Inflammatory macrophage (primary cell): ENCODE data around the gene AP4B1.
A peak's percentile ranks its signal among the peaks of the same experiment; 100 is the strongest.
"Not testable (repeated sequence)": the region's sequence is repeated elsewhere in the genome, so short reads cannot be mapped to it uniquely, and the experiment has no call there.

Source experiments
- DNase-seq, 2 donors: peaks; one replicate each; pipeline ENCODE4 v3.0.0-alpha.2; 2020 to 2022
- total RNA-seq, 18 experiments: gene quantifications; one replicate each; lab custom pipeline; 2026; ENCODE audit warnings: mixed read lengths in 6 of 18, inconsistent platforms in 2 of 18; lab: John Stamatoyannopoulos, UW

The AP4B1 gene
- total RNA-seq: 4.7 to 31.4 (median 20.6) reads per million in 18 experiments

DNA sequence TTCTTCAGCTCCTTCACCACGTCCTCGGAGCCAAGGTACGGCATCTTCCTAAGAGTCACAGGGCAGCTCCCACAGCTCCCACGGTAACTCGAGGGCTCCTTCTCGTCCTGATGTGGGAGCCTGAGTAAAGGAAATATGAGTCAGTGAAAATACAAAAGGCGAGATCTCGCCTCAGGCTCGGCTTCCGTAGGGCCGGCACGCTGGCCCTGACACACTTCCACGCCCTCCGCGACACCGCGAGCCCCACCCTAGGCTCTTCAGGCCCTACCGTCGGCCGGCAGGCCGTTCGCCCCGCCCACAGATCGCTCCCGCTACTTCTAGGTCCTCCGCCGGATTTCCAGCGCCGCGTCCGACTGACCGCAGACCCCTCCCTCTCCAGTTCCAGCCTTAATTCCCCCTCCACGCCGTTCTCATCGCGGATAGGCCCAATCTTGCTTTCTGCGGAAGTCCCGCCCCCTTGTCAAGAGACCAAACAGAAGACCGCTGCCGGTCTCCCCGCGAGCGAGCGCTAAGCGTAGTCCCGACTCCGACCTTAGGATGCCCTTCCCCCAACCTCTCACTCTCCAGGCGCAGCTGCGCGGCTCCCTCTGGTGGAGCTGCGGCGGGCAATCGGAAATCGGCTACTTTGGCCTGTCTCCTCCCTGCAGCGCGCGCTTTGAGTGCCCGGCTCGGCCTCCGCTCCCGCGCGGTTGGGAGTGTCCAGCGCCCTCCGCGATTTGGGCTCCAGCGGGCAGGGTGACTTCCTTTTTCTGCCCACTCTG, at the start of gene AP4B1, which contains the start of gene DCLRE1B:
AP4B1 (minus strand) TSS at position 126 of the 761 bp plus-strand sequence; CDS start at position 44, 82 bp downstream.
DCLRE1B (plus strand) TSS at position 653 of the 761 bp plus-strand sequence. CDS start 261 bp downstream, outside the sequence.
- DNase-seq: peak; percentile 100

DNA sequence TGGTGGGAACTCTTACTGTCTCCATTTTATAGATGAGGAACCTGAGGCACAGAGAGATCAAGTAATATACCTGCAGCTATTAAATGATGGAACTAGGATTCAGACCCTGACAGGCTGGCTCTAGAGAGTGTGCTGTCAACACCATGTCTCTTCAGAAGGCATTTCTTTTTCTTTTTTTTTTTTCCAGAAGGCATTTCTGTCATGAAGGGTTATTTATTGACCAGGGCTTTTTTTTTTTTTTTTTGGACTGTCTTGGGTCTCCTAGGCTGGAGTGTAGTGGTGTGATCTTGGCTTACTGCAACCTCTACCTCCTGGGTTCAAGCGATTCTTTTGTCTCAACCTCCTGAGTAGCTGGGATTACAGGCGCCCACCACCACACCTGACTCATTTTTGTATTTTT, 47.1 kb upstream of the AP4B1 start:
- DNase-seq: no peak

DNA sequence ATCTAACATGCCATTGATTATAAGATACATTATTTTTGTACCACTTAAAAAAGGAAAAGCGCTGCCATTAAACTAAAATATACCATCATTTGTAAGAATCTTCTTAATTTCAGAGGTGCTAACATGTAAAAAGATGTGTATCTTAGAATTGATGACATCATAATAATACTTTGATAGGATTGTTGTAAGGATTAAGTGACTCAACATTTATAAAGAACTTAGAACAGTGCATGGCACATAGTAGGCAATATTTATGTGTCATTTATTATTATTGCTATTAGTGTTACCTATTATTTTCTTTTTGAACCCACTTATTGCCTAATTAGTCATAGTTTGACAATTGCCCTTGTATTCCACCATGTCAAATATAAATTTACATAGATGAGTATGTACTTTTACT, 46.3 kb upstream of the AP4B1 start:
- DNase-seq: no peak

DNA sequence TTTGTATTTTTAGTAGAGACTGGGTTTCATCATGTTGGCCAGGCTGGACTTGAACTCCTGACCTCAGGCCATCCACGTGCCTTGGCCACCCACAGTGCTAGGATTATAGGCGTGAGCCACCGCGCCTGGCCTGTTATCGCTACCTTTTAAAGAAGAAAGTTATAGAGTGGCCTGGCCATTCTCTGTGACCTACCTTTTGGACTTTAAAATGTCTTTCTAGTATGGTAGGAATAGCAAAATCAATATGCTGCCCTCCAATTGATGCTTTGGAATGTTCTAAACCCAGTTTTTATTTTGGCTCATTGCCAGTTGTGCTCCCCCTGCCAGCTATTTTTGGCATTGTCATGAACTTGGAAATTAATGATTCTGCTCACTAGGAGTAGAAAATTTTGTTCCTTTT, 44.4 kb upstream of the AP4B1 start:
- no peak for DNase-seq

DNA sequence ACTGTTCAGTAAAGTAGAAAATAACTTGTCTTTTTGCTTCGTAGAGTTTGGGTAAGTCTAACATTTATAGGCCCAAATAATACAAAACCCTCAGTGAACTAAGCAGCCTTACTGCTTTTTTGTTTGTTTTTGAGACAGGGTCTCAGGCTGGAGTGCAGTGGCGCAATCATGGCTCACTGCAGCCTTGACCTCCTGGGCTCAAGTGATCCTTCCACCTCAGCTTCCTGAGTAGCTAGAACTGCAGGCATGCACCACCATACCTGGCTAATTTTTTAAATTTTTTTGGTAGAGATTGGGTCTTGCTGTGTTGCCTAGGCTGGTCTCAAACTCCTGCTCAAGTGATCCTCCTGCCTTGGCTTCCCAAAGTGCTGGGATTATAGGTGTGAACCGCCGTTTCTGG, 43.6 kb upstream of the AP4B1 start:
- not testable (repeated sequence) for DNase-seq

DNA sequence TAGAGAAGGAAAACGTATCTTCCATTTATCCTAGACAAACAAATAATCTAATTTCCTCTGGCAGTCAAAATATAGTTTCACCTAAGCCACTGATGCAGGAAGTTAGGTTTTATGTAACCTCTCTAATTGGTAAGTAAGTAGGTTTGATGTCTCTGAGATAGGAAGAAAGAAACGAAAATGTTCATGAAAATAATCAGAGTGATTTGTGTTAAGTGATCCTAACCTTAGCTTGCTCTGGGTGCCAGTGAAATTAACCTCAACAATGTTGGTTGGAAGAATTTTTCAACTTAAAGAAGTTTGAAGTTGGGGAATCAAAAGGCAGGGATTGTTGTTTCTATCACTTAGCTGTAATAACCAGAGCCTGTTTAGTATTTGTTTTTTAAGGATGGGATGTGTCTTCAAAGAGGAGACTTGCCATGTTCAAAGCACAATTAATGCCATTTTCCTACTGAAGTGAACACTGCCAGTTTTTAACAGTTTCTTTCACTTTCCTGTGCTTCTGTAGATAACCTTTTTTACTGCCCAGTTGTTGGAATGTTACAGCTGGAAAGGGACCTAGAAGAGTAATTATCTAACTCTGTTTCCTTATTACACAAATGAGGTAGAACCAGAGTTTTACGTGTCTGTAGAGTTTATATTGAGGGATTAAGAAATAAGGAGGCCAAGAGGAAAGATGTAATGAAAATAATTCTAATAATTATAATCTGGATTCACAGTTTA, 42.9 kb upstream of the AP4B1 start:
- DNase-seq: no peak

DNA sequence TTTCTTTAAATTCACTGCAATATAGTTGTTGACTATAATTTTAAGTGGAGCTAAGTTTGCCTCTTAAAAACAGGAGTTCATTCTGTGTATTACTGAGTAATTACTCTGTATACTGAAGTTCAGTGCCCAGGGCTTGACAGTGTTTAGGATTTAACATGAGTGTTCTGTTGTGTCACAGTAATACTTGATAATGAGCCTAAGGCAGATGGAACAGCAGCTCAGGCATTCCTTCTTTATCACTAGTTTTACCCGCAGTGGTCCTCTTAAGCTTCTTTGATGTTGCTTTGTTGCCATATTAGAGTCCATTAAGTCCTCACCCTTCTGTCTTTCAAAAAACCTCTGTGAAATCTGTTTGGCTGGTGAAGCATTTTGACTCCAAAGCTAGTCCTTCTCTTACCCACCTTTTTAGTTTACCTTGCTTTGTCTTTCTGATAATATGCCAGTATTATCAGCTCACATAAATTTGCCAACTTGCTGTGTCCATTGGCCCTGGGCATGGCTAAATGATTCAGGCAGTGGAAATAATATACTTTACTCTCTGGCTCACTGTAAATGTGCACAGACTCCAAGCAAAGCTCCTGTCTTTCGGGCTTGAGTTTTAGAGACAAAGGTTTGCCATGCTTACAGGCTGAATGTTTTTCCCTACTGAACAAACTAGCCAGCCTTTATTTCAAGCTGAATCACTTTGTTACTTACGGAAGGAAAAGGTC, 42.2 kb upstream of the AP4B1 start:
- no peak for DNase-seq

DNA sequence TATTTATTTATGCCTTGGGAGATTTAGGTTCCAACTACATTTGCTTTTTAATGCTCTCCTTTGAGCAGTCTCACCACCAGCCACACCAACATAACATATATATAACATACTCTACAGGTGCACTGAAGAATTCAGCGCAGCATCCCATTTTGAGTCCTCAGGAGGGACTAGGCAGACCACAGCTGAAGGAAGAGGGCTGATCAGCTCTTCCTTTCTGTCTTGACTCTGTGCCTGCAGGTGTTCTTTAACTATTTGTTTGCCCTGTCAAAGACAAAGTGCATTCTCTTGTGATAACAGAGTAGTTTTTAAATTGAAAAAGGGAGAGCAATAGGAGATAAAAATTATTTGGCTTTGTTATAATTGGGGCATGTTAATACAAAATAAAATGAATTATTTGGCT, 41.5 kb upstream of the AP4B1 start:
- DNase-seq: no peak

DNA sequence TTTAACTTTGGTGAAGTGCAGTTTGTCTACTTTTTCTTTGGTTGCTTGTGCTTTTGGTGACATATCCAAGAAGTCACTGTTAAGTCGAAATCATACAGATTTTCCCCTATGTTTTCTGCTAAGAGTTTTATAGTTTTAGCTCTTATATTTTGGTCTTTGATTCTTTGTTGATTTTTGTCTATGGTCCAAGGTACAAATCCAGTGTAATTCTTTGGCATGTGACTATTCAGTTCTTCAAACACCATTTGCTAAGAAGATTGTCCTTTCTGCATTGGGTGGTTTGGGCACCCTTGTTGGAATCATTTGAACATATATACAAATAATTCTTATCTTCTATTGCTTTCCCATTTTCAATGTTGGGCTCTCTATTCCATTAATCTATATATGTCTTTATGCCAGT, 40.7 kb upstream of the AP4B1 start:
- no peak for DNase-seq

DNA sequence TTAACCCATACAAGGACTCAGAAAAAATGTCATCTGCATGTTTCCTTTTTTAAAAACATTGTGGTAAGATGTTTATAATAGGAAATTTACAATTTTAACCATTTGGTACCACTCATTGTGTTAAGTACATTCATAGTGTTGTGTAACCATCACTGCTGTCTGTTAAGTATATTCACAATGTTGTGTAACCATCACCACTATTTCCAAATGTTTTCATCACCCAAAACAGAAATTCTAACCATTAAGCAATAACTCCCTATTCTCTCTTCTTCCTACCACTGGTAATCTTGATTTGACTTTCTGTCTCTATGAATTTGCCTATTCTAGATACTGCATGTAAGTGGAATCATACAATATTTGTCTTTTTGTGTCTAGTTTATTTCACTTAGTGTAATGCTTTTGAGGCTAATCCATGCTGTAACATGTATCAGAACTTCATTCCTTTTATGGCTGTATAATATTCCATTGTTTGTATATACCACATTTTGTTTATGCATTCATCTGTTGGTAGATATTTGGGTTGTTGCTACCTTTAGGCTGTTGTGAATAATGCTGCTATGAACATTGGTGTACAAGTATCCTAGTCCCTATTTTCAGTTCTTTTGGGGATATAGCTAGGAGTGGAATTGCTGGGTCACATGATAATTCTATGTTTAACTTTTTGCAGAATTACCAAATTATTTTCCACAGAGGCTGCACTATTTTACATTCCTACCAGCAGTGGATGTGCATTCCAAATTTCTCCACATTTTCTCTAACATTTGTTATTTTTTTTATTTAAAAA, 38.6 kb upstream of the AP4B1 start:
- peak; percentile 59 to 96 for DNase-seq

DNA sequence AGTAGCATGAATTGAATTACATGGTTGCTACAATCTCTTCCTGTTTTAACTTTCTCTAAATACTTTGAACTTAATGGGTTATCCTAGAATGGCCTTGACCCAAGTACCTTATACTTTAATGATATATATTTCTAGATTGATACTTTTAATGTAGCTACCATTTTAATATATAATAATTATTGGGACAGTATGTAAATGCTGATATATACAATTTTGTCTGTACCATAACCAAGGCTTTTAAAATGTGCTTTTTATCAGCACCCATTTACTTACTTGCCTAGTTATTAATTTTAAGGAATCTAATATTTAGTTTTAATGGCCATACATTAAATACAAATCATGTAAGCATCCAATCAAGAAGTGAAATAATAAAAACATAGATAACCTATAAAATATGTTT, 37.9 kb upstream of the AP4B1 start:
- no peak for DNase-seq

DNA sequence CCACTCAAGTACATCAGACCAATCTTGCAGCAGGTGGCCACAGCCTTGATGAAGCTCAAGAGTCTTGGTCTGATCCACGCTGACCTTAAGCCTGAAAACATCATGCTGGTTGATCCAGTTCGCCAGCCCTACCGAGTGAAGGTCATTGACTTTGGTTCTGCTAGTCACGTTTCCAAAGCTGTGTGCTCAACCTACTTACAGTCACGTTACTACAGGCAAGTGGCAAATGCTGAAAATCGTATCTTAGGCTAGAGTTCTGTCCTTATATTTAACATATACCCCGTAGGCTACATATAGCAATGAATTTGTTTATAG, 36.6 kb upstream of the AP4B1 start:
- no peak for DNase-seq

DNA sequence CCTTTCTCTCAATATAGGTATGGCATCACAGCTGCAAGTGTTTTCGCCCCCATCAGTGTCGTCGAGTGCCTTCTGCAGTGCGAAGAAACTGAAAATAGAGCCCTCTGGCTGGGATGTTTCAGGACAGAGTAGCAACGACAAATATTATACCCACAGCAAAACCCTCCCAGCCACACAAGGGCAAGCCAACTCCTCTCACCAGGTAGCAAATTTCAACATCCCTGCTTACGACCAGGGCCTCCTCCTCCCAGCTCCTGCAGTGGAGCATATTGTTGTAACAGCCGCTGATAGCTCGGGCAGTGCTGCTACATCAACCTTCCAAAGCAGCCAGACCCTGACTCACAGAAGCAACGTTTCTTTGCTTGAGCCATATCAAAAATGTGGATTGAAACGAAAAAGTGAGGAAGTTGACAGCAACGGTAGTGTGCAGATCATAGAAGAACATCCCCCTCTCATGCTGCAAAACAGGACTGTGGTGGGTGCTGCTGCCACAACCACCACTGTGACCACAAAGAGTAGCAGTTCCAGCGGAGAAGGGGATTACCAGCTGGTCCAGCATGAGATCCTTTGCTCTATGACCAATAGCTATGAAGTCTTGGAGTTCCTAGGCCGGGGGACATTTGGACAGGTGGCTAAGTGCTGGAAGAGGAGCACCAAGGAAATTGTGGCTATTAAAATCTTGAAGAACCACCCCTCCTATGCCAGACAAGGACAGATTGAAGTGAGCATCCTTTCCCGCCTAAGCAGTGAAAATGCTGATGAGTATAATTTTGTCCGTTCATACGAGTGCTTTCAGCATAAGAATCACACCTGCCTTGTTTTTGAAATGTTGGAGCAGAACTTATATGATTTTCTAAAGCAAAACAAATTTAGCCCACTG, 36.0 kb upstream of the AP4B1 start:
- DNase-seq: peak in 1 of 2 donors; percentile 29

DNA sequence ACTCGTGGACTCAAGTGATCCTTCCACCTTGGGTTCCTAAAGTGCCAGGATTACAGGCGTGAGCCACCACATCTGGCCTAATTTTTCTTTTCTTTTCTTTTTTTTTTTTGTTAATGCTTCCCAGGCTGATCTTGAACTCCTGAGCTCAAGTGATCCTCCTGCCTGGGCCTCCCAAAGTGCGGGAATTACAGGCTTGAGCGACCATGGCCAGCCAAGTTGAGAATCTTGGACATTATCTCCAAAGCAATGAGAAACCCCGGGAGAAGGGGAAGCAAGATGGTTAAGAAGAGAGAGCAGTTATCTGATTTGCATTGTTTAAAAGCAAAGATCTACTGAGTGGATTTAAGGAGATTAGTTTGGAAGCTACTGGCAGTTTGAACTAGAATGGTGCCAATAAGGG, 33.6 kb upstream of the AP4B1 start:
- no peak for DNase-seq

DNA sequence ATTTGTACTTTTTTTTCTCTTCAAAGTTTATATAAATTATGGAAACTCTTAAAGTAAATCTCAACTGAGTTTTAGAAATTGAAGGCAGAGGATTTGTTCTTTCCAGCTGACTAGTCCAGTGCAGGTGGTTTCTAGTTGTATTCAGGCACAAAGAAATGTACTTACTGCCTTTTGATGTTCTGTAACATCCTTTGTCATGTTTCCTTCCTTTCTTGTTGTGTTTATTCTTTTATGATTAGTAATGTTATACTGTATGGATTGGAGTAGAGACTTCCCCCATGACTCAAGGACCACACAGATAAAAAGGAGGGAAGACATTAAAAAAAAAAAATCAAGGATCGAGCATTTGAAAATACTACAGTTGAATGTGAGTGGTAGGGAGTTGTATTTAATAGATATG, 32.5 kb upstream of the AP4B1 start:
- no peak for DNase-seq

DNA sequence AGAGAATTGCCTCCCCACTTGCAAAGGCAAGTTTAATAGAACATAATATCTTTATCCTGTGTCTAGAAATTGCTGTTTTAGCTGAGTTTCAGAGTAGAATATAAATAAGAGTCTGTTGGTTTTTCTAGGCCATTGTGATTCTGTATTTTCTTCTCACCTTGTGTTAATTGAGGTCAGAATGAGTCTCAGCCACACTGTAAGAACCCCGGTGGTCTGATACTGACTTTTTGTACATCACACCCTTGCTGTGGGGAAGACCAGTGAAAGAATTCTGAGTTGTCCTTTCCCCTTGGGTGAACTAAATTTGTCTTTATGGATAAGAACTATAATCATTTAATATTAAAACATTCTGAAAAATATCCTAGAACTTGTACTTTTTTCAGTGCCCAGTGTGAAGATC, 31.4 kb upstream of the AP4B1 start:
- DNase-seq: no peak

DNA sequence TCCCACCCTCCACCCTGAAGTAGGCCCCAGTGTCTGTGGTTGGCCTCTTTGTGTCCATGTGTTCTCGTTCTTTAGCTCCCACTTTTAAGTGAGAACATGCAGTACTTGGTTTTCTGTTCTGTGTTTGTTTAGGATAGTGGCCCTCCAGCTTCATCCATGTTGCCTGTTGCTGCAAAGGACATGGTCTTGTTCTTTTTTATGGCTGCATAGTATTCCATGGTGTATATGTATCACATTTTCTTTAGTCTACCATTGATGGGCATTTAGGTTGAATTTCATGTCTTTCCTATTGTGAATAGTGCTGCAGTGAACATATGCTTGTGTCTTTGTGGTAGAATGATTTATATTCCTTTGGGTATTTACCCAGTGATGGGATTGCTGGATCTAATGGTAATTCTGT, 30.6 kb upstream of the AP4B1 start:
- no peak for DNase-seq

DNA sequence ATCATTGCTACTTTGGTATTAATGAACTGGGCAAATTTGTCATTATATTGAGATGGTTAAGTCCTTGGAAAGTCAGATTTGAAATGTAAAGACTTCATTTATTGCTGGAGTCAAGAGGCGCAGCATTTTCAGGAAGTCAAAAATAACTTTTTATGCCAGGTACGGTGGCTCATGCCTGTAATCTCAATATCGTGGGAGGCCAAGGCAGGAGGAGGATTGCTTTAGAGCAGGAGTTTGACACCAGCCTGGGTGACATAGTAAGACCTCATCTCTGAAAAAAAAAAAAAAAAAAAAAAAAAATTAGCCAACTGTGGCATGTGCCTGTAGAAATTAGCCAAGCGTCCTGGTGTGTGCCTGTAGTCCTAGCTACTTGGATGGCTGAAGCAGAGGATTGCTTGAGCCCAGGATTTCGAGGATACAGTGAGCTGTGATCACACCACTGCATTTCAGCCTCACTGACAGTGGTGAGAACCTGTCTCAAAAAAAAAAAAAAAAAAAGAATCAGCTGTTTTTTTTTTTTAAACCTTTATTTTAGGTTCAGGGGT, 30.0 kb upstream of the AP4B1 start:
- DNase-seq: peak in 1 of 2 donors; percentile 16

DNA sequence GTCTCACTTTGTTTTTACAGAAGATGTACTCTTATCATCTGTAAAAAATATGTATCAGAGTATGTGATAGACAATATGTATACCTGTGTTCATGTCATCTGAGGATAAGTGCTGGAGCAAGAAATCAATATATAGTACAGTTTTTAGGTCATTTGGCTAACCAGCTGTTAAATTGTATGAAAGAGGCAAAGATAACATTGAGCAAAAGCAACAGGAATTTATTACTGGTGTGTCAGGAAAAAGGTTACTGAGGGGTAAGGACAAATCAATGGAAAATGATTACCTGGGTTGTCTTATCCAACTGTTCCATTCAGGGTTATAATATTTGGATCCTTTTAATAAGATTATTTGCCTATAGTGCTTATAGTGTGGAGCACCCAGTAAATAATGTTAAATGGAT, 29.4 kb upstream of the AP4B1 start:
- no peak for DNase-seq

DNA sequence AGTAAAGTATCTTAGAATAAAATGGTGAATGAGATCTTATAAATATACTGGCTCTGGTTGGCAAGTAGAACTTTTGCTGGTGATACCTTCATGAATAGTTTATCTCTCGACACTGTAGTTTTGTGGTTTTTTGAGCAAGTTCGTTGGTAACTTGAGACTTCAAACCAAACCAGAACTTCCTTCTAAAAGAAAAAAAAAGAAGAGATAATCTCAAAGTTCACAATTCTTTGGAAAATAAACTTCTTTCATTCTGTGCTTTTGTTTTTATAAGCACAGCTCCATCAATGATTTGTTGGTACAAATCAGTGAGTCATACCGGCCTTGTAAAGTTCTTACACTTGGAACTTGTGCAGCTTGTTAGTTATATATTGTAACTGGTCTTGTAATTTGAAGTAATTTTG, 26.9 kb upstream of the AP4B1 start:
- peak in 1 of 2 donors; percentile 22 for DNase-seq

DNA sequence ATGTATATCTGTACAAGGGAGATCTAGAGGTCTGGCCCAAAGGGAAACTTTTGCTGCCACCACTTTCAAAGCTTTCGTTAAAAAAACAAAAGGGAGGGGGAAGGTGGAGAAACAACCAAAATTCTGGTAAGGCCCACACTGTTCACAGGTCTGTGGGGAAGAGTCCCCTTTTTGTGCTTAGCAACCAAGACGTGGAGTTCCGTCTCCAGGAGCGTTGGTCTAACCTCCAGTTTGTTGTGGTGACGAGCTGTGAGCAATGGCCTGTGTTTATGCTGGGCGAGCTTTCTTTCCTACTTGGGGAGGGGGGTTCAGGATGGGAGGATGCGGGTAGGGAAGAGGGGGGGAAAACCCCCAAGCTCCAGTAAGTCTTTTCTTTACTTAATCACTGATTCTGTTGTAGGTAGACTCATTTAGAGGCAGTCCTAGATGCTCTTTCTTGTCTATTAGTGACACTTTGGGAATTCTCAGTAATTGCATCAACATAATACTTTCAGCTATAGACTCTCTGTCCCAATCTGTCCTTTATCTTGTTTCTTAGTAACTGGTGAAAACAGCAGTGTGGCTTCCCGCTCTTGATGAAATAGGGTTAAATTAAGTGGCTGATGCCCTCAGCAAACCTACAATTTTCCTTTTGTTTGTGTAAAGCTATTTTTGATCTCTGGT, 26.0 kb upstream of the AP4B1 start:
- peak; percentile 32 to 47 for DNase-seq
